GM23338 (cell line): ENCODE data around the gene ZNF674.

Experiments
- CREB1 ChIP-seq: fragments of 250-450 bp; sonication (Bioruptor Pico); IDR thresholded peaks from 2 replicates; pipeline ENCODE4 v1.5.0; 2020; ENCODE audit warnings: low read depth, mild to moderate bottlenecking, moderate library complexity
- CTCF ChIP-seq, 2 experiments: fragments of 200-600 bp in 1 of 2; sonication (generic) in 1 of 2; conservative IDR thresholded peaks; 2 replicates each; pipeline versions ENCODE4 v1.5.1 to v1.6.1; 2016 to 2017; ENCODE audit warnings: antibody characterized with exemption in 2 of 2, low read depth in 2 of 2, mild to moderate bottlenecking in 2 of 2, moderate library complexity in 1 of 2
- ETS1 ChIP-seq: IDR thresholded peaks from 2 replicates; pipeline ENCODE4 v1.6.1; 2016; ENCODE audit warnings: antibody characterized with exemption
- EZH2 ChIP-seq: fragments of 200-600 bp; sonication (generic); IDR thresholded peaks from one replicate; pipeline ENCODE4 v1.8.0; 2017; ENCODE audit warnings: antibody characterized with exemption, mild to moderate bottlenecking, low read depth; ENCODE audit not compliant: unreplicated experiment
- EZH2phosphoT487 ChIP-seq: fragments of 200-600 bp; sonication (generic); IDR thresholded peaks from one replicate; pipeline ENCODE4 v1.8.1; 2018; ENCODE audit warnings: antibody characterized with exemption; ENCODE audit not compliant: unreplicated experiment
- JUNB ChIP-seq: IDR thresholded peaks from one replicate; pipeline ENCODE4 v1.6.1; 2016; ENCODE audit warnings: antibody characterized with exemption; ENCODE audit not compliant: unreplicated experiment
- POLR2AphosphoS5 ChIP-seq: IDR thresholded peaks from 2 replicates; pipeline ENCODE4 v1.6.1; 2016; ENCODE audit warnings: antibody characterized with exemption, low read depth
- REST ChIP-seq: IDR thresholded peaks from one replicate; pipeline ENCODE4 v1.6.1; 2018; ENCODE audit warnings: antibody characterized with exemption; ENCODE audit not compliant: unreplicated experiment
- ZNF331 ChIP-seq: fragments of 250-450 bp; sonication (Bioruptor Pico); IDR thresholded peaks from 2 replicates; pipeline ENCODE4 v1.5.0; 2020; ENCODE audit warnings: low read depth, mild to moderate bottlenecking, moderate library complexity

- TF ChIP-seq CTCF (conservative IDR thresholded peaks at IDR 0.05; ENCODE audit: low read depth in 2 of 2) (peak; percentile 27 to 66), EZH2phosphoT487 (no peak), ETS1 (no peak), EZH2 (no peak), POLR2AphosphoS5 (no peak), CREB1 (CRISPR knock-in tag) (no peak), REST (no peak), ZNF331 (CRISPR knock-in tag) (no peak), JUNB (no peak)
These were observed 28.2 kb upstream of the ZNF674 start, which contains the start of gene CHST7 for GRCh38 chrX:46573331-46573891.
